GM23338 (cell line): ENCODE results near the gene SLC22A17.

ENCODE experiments used
- CREB1 ChIP-seq: fragments of 250-450 bp; sonication (Bioruptor Pico); IDR thresholded peaks from 2 replicates; pipeline ENCODE4 v1.5.0; 2020; ENCODE audit warnings: low read depth, mild to moderate bottlenecking, moderate library complexity
- EZH2 ChIP-seq: fragments of 200-600 bp; sonication (generic); IDR thresholded peaks from one replicate; pipeline ENCODE4 v1.8.0; 2017; ENCODE audit warnings: antibody characterized with exemption, mild to moderate bottlenecking, low read depth; ENCODE audit not compliant: unreplicated experiment
- EZH2phosphoT487 ChIP-seq: fragments of 200-600 bp; sonication (generic); IDR thresholded peaks from one replicate; pipeline ENCODE4 v1.8.1; 2018; ENCODE audit warnings: antibody characterized with exemption; ENCODE audit not compliant: unreplicated experiment
- JUNB ChIP-seq: IDR thresholded peaks from one replicate; pipeline ENCODE4 v1.6.1; 2016; ENCODE audit warnings: antibody characterized with exemption; ENCODE audit not compliant: unreplicated experiment
- NANOG ChIP-seq: IDR thresholded peaks from 2 replicates; pipeline ENCODE4 v1.6.1; 2016; ENCODE audit warnings: antibody characterized with exemption, borderline replicate concordance
- POLR2AphosphoS5 ChIP-seq: IDR thresholded peaks from 2 replicates; pipeline ENCODE4 v1.6.1; 2016; ENCODE audit warnings: antibody characterized with exemption, low read depth
- STAT1 ChIP-seq: IDR thresholded peaks from one replicate; pipeline ENCODE4 v1.6.1; 2016; ENCODE audit warnings: antibody characterized with exemption; ENCODE audit not compliant: unreplicated experiment
- ZNF114 ChIP-seq: fragments of 250-450 bp; sonication (Bioruptor Pico); IDR thresholded peaks from 2 replicates; pipeline ENCODE4 v1.5.0; 2020; ENCODE audit warnings: mild to moderate bottlenecking, moderate library complexity
- ZNF331 ChIP-seq: fragments of 250-450 bp; sonication (Bioruptor Pico); IDR thresholded peaks from 2 replicates; pipeline ENCODE4 v1.5.0; 2020; ENCODE audit warnings: low read depth, mild to moderate bottlenecking, moderate library complexity
- TF ChIP-seq, protein P1 (sequence below): IDR thresholded peaks from one replicate; pipeline ENCODE4 v1.6.1; 2018; ENCODE audit warnings: antibody characterized with exemption; ENCODE audit not compliant: unreplicated experiment
- TF ChIP-seq, protein P2 (sequence below), 2 experiments: fragments of 200-600 bp in 1 of 2; sonication (generic) in 1 of 2; conservative IDR thresholded peaks; 2 replicates each; pipeline versions ENCODE4 v1.5.1 to v1.6.1; 2016 to 2017; ENCODE audit warnings: antibody characterized with exemption in 2 of 2, low read depth in 2 of 2, mild to moderate bottlenecking in 2 of 2, moderate library complexity in 1 of 2
- TF ChIP-seq, protein P3 (sequence below): fragments of 250-450 bp; sonication (Bioruptor Pico); IDR thresholded peaks from 2 replicates; pipeline ENCODE4 v1.5.0; 2020; ENCODE audit warnings: mild to moderate bottlenecking, moderate library complexity
- TF ChIP-seq, protein P4 (sequence below): IDR thresholded peaks from 2 replicates; pipeline ENCODE4 v1.6.1; 2016; ENCODE audit warnings: antibody characterized with exemption

DNA sequence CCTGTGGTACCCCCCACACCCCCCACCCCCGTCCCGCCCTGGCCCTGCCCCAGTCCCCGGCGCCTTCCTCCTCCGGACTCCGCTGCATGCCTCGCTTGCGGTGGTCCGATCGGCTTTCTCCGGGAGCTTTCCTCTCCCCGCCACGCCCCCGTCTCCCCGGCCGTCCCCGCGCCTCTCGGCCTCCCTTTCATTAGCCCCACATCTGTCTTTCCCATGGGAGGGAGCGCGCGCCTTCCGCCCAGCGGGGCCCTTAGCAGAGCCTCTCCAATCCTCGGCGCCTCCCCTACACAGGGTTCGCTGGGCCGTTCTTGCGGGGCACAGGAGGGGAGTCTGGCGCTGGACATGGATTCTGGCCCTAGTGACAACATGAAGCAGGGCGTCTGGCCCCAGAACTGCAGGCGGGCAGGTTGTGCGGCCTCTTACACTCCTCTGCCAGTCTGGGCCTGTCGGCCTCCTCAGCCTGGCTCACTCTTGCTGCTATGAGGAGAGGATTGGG is 13.8 kb upstream of the SLC22A17 start:
- TF ChIP-seq EZH2 (no peak), NANOG (peak; percentile 16; the same call in 1 of the 2 replicates), CREB1 (no peak), EZH2phosphoT487 (no peak), POLR2AphosphoS5 (no peak), ZNF331 (no peak), JUNB (no peak), ZNF114 (CRISPR knock-in tag) (no peak), STAT1 (no peak)
- TF ChIP-seq, protein P1, sequence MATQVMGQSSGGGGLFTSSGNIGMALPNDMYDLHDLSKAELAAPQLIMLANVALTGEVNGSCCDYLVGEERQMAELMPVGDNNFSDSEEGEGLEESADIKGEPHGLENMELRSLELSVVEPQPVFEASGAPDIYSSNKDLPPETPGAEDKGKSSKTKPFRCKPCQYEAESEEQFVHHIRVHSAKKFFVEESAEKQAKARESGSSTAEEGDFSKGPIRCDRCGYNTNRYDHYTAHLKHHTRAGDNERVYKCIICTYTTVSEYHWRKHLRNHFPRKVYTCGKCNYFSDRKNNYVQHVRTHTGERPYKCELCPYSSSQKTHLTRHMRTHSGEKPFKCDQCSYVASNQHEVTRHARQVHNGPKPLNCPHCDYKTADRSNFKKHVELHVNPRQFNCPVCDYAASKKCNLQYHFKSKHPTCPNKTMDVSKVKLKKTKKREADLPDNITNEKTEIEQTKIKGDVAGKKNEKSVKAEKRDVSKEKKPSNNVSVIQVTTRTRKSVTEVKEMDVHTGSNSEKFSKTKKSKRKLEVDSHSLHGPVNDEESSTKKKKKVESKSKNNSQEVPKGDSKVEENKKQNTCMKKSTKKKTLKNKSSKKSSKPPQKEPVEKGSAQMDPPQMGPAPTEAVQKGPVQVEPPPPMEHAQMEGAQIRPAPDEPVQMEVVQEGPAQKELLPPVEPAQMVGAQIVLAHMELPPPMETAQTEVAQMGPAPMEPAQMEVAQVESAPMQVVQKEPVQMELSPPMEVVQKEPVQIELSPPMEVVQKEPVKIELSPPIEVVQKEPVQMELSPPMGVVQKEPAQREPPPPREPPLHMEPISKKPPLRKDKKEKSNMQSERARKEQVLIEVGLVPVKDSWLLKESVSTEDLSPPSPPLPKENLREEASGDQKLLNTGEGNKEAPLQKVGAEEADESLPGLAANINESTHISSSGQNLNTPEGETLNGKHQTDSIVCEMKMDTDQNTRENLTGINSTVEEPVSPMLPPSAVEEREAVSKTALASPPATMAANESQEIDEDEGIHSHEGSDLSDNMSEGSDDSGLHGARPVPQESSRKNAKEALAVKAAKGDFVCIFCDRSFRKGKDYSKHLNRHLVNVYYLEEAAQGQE, result no peak
- TF ChIP-seq, protein P2, sequence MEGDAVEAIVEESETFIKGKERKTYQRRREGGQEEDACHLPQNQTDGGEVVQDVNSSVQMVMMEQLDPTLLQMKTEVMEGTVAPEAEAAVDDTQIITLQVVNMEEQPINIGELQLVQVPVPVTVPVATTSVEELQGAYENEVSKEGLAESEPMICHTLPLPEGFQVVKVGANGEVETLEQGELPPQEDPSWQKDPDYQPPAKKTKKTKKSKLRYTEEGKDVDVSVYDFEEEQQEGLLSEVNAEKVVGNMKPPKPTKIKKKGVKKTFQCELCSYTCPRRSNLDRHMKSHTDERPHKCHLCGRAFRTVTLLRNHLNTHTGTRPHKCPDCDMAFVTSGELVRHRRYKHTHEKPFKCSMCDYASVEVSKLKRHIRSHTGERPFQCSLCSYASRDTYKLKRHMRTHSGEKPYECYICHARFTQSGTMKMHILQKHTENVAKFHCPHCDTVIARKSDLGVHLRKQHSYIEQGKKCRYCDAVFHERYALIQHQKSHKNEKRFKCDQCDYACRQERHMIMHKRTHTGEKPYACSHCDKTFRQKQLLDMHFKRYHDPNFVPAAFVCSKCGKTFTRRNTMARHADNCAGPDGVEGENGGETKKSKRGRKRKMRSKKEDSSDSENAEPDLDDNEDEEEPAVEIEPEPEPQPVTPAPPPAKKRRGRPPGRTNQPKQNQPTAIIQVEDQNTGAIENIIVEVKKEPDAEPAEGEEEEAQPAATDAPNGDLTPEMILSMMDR (conservative IDR thresholded peaks at IDR 0.05; ENCODE audit: low read depth in 2 of 2), result no peak
- TF ChIP-seq, protein P3, sequence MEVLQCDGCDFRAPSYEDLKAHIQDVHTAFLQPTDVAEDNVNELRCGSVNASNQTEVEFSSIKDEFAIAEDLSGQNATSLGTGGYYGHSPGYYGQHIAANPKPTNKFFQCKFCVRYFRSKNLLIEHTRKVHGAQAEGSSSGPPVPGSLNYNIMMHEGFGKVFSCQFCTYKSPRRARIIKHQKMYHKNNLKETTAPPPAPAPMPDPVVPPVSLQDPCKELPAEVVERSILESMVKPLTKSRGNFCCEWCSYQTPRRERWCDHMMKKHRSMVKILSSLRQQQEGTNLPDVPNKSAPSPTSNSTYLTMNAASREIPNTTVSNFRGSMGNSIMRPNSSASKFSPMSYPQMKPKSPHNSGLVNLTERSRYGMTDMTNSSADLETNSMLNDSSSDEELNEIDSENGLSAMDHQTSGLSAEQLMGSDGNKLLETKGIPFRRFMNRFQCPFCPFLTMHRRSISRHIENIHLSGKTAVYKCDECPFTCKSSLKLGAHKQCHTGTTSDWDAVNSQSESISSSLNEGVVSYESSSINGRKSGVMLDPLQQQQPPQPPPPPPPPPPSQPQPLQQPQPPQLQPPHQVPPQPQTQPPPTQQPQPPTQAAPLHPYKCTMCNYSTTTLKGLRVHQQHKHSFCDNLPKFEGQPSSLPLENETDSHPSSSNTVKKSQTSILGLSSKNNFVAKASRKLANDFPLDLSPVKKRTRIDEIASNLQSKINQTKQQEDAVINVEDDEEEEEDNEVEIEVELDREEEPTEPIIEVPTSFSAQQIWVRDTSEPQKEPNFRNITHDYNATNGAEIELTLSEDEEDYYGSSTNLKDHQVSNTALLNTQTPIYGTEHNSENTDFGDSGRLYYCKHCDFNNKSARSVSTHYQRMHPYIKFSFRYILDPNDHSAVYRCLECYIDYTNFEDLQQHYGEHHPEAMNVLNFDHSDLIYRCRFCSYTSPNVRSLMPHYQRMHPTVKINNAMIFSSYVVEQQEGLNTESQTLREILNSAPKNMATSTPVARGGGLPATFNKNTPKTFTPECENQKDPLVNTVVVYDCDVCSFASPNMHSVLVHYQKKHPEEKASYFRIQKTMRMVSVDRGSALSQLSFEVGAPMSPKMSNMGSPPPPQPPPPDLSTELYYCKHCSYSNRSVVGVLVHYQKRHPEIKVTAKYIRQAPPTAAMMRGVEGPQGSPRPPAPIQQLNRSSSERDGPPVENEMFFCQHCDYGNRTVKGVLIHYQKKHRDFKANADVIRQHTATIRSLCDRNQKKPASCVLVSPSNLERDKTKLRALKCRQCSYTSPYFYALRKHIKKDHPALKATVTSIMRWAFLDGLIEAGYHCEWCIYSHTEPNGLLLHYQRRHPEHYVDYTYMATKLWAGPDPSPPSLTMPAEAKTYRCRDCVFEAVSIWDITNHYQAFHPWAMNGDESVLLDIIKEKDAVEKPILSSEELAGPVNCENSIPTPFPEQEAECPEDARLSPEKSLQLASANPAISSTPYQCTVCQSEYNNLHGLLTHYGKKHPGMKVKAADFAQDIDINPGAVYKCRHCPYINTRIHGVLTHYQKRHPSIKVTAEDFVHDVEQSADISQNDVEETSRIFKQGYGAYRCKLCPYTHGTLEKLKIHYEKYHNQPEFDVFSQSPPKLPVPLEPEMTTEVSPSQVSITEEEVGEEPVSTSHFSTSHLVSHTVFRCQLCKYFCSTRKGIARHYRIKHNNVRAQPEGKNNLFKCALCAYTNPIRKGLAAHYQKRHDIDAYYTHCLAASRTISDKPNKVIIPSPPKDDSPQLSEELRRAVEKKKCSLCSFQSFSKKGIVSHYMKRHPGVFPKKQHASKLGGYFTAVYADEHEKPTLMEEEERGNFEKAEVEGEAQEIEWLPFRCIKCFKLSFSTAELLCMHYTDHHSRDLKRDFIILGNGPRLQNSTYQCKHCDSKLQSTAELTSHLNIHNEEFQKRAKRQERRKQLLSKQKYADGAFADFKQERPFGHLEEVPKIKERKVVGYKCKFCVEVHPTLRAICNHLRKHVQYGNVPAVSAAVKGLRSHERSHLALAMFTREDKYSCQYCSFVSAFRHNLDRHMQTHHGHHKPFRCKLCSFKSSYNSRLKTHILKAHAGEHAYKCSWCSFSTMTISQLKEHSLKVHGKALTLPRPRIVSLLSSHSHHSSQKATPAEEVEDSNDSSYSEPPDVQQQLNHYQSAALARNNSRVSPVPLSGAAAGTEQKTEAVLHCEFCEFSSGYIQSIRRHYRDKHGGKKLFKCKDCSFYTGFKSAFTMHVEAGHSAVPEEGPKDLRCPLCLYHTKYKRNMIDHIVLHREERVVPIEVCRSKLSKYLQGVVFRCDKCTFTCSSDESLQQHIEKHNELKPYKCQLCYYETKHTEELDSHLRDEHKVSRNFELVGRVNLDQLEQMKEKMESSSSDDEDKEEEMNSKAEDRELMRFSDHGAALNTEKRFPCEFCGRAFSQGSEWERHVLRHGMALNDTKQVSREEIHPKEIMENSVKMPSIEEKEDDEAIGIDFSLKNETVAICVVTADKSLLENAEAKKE (CRISPR knock-in tag), result no peak
- TF ChIP-seq, protein P4, sequence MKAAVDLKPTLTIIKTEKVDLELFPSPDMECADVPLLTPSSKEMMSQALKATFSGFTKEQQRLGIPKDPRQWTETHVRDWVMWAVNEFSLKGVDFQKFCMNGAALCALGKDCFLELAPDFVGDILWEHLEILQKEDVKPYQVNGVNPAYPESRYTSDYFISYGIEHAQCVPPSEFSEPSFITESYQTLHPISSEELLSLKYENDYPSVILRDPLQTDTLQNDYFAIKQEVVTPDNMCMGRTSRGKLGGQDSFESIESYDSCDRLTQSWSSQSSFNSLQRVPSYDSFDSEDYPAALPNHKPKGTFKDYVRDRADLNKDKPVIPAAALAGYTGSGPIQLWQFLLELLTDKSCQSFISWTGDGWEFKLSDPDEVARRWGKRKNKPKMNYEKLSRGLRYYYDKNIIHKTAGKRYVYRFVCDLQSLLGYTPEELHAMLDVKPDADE, result no peak
